Measurements from ENCODE around the gene ZKSCAN2. TPM values are rescaled to one million over a fixed set of nuclear protein-coding genes. Genes with fewer than 3 reads are reported as not detected.

ZKSCAN2 gene
- total RNA-seq, 4 donors from 2014 or later = 3.5 to 4.4 (median 3.9) TPM

- ATAC-seq (ENCODE audit: low FRiP score) (no peak), DNase-seq (ENCODE audit: low spot score) (no peak)
- TF ChIP-seq, protein P1, sequence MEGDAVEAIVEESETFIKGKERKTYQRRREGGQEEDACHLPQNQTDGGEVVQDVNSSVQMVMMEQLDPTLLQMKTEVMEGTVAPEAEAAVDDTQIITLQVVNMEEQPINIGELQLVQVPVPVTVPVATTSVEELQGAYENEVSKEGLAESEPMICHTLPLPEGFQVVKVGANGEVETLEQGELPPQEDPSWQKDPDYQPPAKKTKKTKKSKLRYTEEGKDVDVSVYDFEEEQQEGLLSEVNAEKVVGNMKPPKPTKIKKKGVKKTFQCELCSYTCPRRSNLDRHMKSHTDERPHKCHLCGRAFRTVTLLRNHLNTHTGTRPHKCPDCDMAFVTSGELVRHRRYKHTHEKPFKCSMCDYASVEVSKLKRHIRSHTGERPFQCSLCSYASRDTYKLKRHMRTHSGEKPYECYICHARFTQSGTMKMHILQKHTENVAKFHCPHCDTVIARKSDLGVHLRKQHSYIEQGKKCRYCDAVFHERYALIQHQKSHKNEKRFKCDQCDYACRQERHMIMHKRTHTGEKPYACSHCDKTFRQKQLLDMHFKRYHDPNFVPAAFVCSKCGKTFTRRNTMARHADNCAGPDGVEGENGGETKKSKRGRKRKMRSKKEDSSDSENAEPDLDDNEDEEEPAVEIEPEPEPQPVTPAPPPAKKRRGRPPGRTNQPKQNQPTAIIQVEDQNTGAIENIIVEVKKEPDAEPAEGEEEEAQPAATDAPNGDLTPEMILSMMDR (IDR thresholded peaks at IDR 0.05) = no peak
Observed at GRCh38 chr16:25228372-25228771, 29.3 kb downstream of the ZKSCAN2 start.

DNA sequence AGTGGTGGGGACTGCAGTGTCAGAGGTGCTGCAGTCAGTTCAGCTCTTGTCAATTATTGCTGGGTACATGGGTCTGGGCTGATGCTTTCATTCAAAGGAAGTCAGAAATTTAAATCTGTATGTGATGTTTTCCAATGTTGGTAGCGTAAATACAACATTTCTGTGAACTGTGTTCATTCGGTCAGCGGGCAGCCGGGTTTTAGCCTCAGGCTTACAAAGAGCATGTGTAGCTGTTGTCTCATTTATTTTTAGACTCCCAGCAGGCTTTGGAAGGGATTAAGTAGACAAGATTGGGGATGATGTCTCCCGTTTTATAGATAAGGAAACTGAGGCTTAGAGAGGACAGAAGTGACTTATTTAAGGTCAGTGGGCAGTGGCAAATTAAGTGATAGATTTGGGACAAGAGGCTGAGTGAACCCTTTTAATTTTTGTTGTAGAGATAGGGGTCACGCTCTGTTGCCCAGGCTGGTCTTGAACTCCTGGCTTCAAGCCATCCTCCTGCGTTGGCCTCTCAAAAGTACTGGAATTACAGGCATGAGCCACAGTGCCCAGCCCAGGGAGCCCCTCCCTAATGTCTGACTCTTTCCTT is 32.8 kb downstream of the ZKSCAN2 start:
- no peak for ATAC-seq (ENCODE audit: low FRiP score)
- TF ChIP-seq, protein P1 (IDR thresholded peaks at IDR 0.05) = no peak
- DNase-seq (ENCODE audit: low spot score) = no peak

GRCh38 chr16:25223964-25224363 is 33.7 kb downstream of the ZKSCAN2 start:
- ATAC-seq (ENCODE audit: low FRiP score) = no peak
- TF ChIP-seq, protein P1 (IDR thresholded peaks at IDR 0.05) = no peak
- no peak for DNase-seq (ENCODE audit: low spot score)

DNA sequence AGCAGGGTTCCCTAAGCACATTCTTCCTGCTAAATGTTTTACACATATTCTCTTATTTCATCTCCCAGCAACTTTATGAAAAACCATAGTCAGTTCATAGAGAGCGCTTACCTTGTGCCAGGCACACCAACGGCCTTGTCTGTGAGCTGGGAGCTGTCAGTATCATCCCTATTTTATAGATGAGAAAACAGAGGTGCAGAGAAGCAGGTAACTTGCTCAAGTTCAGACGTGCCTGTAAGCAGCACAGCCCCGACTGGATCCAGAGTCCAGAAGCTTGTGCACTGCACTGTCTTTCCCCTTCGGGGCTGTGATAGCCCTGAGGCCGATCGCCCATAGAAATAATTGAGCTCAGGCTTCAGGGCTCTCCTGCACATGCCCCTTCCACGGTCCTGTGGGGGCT is 34.7 kb downstream of the ZKSCAN2 start:
- DNase-seq (ENCODE audit: low spot score) = no peak
- no peak for ATAC-seq (ENCODE audit: low FRiP score)
- TF ChIP-seq, protein P1 (IDR thresholded peaks at IDR 0.05) = no peak

- ATAC-seq (ENCODE audit: low FRiP score) (no peak), DNase-seq (ENCODE audit: low spot score) (no peak)
- TF ChIP-seq, protein P1 (IDR thresholded peaks at IDR 0.05) = no peak
Observed at GRCh38 chr16:25219070-25219737, 38.4 kb downstream of the ZKSCAN2 start.

DNA sequence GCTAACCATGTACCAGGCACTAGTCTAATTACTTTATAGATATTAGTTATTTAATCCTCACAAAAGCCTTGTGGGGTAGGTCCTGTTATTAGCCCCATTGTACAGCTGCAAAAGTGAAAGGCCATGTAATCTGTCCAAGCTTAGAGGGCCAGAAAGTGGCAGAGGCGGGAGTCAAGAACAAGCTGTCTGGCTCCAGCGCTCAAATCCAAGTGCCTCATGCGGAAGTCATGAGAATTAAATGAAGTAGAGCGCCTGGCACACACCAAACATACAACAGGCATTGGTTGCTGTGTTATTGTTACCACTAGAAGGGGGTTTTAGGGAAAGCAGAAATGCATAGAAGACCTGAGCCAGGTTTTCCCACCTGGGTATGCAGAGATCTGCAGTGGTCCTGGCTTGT is 39.7 kb downstream of the ZKSCAN2 start:
- no peak for ATAC-seq (ENCODE audit: low FRiP score)

More for the DNA sequence above, 39.7 kb downstream of the ZKSCAN2 start:
- TF ChIP-seq, protein P1 (IDR thresholded peaks at IDR 0.05) = no peak
- no peak for DNase-seq (ENCODE audit: low spot score)

Measured in omental fat pad (tissue), 4 donors.